NCI-H748 (cell line): ENCODE results near the gene SLC6A3.

Experiments used
- DNase-seq: peaks from one replicate; lab custom pipeline; 2025; ENCODE audit not compliant: unreplicated experiment; lab: John Stamatoyannopoulos, UW

Gene SLC6A3

GRCh38 chr5:1442222-1443145, 2.8 kb downstream of the SLC6A3 start:
- no peak for DNase-seq

- DNase-seq, result no peak
These were observed 3.9 kb downstream of the SLC6A3 start for GRCh38 chr5:1441166-1441865.

DNA sequence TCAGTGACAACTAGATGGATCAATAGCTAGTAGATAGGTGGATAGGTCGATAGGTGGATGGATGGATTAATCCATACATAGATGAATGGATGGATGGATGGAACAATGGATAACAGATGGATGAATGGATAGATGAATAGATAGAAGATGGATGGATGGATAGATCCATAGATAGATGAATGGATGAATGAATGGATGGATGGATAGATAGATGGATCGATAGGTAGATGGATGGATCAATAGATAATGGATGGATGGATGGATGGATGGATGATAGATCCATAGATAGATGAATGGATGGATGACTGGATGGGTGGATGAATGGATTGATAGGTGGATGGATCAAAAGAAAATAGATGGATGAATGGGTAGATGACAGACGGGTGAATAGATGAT, 5.1 kb downstream of the SLC6A3 start:
- DNase-seq, result no peak

- no peak for DNase-seq
These were observed 5.7 kb downstream of the SLC6A3 start for GRCh38 chr5:1439388-1440097.

DNA sequence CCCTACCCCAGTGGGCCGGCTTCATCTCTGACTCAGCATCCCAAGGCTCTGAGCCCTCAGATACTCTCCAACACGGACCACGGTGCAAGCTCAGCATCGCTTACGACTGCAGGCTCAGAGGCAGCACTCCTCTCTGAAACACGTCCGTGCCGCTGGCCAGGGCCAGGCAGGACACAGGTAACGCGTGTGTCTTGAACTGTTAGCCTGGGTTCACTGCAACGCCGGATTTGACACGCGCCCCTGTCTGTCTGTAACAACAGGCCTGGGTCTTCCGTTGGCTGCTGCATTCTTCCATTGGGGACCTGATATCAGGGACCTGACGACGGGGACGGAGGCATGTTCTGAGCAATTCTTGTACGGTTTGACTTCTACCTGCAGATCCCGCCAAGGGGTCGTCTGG, 6.4 kb downstream of the SLC6A3 start:
- DNase-seq, result no peak

- DNase-seq, result no peak
These were observed 7.2 kb downstream of the SLC6A3 start for GRCh38 chr5:1437876-1438559.

DNA sequence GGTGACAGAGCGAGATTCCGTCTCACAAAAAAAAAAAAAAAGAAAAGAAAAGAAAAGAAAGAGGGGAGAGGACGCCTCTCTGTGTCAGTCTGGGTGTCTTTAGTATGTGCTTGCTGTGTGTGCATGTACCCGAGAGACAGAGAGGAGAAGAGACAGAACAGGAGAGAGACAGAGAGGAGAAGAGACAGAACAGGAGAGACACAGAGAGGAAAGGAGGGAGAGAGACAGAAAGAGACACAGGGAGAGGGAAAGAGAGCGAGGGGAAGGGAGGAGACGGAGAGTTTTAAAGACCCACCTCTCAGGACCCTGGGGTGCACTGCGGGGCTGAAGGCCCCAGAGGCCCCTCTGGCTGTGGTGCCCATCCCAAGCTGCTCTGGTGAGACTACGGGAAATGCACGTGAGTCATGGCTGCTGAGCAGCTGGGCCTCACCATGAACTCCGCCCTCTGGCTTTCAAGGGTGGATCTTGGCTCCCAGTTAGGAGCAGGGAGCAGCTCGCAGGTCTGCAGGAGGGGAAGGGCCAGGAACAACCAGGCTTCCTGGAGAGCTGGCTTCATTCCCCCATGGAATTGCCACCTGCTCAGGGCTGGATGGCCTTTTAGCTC, 7.9 kb downstream of the SLC6A3 start:
- DNase-seq, result peak; percentile 43

- DNase-seq, result no peak
These were observed 8.6 kb downstream of the SLC6A3 start for GRCh38 chr5:1436681-1437080.

DNA sequence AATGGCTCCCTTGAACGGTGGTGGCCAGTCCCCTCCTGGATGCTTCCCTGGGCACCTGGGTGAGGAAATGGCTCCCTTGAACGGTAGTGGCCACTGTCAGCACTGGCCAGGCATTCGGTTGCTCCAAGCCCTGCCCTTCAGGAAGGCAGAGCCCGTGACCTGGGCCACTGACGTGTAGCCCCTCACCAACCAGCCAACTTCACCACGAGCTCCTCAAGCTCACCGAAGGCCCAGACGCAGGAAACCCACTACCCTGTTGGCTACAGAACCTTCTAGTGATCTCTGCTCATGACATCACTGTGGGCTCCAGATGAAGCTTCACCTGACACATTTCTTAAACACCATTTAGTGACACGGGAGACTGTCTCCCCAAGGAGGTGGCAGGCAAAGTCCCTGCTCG, 9.2 kb downstream of the SLC6A3 start:
- DNase-seq, result no peak

GRCh38 chr5:1435369-1435768, 9.9 kb downstream of the SLC6A3 start:
- no peak for DNase-seq

GRCh38 chr5:1432296-1432695, 12.9 kb downstream of the SLC6A3 start:
- DNase-seq, result no peak

DNA sequence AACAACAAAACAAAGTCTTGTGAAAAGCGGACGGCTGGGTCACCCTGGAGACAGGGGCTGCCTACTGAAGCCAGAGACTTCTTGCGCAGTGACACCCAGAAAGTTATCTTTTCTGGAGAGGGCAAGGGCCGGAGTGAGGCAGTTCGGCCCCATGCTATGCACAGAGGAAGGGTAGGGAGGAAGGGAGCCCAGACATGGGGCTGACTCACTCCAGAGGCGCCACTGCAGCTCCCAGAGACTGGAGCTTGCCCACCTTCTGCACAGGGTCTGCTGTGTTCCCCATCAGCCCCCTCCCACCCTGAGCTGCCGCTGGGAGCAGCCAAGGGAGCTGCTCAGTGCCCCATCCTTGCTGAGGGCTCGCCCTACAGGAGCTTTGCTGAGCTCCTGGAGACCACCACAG, 13.3 kb downstream of the SLC6A3 start:
- no peak for DNase-seq

DNA sequence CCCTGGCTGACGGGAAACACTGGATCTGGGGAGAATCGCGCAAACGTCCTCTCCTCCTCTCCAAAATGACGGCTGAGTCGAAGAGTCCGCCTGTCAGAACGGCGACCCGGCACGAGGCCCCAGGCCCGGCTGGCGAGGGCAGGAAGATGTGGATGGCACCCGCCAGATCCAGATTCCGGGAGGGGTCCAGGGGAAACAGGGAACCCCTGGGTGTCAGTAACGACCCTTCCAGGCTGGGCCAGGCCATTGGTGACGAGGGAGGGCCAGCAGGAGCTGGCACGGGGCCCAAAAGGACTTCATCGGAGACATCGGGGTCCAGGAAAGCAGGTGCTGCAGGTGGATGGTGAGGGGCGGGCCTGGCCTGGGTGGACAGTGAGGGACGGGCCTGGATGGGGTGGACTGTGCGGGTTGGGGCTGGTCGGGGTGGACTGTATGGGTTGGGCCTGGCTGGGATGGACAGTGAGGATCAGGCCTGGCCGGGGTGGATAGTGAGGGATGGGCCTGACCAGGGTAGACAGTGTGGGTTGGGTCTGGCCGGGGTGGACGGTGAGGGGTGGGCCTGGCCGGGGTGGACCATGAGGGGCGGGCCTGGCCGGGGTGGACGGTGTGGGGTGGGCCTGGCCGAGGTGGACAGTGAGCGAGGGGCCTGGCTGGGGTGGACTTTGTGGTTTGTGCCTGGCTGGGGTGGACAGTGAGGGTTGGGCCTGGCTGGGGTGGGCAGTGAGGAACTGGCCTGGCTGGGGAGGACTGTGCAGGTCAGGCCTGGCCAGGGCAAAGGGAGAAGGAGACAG, 14.0 kb downstream of the SLC6A3 start:
- no peak for DNase-seq

DNA sequence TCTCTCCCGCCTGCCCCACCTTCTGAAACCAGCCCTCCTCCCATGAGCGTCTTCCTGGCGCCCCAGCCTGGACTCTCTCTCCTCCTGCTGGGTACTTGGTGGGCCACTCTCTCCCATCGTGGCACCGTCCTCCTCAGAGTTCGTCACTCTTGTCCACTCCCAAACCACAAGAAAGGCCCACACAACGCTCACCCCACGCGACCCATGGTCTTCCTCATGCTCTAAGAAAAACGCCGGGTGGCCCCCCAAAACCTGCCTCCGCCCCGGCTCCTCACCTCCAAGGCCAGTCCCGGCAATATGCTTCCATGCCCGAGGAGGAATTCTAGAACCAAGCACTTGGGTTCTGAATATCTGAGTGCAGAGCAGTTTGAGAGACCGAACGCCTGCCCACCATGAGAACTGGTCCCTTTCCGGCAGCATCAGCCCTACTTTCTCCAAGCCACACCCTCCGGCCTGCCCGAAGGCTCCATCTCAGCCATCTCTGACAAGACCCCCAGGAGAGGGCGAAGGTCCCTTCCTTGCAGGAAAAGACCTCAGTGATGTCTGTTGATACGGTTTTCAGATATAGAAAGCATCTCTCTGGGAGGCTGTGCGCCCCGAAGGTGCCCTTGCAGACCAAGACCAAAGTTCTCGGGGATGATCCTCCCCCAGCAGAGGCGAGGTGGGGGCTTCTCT, 15.0 kb downstream of the SLC6A3 start:
- no peak for DNase-seq

- DNase-seq, result no peak
These were observed 15.7 kb downstream of the SLC6A3 start for GRCh38 chr5:1429496-1429895.

DNA sequence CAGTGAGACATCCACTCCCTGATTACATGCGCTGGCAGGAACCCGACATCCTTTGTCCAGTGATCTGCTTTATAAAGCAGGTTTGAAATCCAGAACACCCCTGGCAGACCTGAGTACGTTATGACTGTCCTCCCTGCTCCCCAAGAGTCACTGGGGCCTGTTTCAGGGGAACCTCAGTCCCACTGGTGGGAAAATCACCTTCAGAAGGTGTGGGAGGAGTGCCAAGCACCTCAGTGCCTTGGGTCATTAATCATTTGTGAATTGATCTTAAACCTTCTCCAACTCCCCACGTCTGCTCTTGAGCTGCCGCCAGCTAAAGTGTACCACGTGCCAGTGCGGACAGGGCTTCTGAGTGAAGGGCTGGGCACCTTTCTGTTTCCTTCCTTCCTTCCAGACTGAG, 16.2 kb downstream of the SLC6A3 start:
- DNase-seq, result peak; percentile 60

GRCh38 chr5:1428107-1428506, 17.1 kb downstream of the SLC6A3 start:
- DNase-seq, result no peak

DNA sequence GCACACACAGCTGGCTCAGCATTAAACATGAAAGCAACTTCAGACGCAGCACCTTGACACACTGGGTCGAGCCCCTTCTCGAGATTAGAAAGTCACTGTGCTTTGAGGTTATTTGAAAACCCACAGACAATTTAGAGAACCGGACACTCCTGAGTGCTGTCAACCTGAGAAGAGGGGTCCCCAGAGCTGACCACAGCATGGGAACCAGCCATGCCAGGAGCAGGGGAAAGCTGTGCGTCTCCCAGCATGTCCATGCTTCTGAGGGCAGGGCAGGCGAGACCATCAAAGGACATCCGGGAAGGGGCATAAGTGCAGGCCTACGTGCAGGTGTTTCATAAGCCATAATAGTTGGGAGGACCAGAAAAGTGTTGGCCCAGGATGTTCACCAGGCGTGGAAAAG, 20.5 kb downstream of the SLC6A3 start:
- DNase-seq, result no peak

DNA sequence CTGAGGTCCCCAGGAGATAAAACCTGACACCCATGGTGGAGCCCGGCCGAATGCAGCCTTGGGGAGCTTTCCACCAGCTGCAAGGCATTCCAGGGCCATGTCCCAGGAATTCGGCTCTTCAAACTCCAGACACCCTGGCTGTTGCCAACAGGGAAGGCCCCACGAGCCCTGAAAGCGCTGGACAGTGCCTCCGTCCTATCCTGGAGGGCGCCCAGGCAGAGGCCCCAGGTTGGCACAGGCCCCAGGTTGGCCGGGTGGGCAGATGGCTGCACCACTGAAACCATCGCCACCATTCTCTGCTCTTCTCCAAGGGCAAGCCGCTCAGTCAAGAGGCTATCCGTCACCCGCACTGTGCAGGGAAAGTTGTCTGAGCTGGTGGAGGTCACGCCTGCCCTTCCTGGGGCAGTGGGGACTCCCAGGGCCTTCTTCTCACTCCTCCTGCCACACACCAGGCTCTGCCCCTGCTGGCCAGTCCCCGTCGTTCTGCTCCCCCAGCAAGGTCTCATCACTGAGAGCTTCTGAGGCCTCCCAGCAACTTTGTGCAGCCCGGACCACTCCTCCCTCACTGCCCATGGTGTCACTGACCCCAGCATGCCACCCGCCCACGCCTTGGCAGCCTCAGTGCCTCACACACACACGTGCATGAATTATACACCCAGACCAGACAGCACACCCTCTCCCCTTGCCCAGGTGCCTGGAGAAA, 21.2 kb downstream of the SLC6A3 start:
- DNase-seq, result no peak
